ENCODE data around the gene MRAS. TPM values are rescaled to one million over a fixed set of nuclear protein-coding genes. Genes with fewer than 3 reads are reported as not detected.
A peak's percentile ranks its signal among the peaks of the same experiment; 100 is the strongest.
"Not testable (repeated sequence)": the region's sequence is repeated elsewhere in the genome, so short reads cannot be mapped to it uniquely, and the experiment has no call there.

MRAS gene
- total RNA-seq, 1 donor from 2014 or later: 6.8 TPM

DNA sequence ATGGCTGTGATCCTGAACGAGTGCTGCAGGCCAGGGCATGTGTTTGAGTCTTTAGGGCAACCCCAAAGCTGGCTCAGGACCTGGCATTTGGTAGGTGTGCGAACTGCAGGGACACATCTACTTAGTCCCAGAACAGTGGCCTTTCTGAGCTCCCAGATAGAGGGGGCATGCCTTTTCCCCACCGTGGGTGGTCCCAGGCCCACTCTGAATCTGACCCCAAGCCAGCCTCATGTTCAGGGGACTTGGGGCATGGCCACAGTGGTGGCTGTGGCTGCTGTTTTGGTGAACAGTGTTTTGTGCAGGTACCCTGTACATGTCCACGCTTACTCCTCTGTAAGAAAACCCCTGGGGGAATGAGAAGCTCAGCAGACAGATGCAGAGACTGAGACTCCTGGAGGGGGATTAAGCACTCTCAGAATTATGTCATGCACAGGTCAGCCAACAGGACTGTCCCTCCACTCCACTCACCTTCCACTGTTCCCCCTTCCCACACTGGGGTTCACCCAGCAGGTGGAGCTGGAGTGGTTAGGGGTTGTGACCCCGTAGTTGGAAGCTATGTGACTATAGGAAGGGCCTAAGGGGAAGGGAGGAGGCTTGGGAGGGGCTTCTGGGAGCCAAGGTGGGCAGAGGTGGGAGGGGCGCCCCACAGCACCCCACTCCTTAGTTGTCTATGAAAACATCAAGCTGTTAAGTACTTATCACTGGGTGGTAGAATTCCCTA lies 102.5 kb downstream of the MRAS start:
- DNase-seq: no peak

GRCh38 chr3:138451595-138452162 lies 103.3 kb downstream of the MRAS start:
- no peak for DNase-seq

DNA sequence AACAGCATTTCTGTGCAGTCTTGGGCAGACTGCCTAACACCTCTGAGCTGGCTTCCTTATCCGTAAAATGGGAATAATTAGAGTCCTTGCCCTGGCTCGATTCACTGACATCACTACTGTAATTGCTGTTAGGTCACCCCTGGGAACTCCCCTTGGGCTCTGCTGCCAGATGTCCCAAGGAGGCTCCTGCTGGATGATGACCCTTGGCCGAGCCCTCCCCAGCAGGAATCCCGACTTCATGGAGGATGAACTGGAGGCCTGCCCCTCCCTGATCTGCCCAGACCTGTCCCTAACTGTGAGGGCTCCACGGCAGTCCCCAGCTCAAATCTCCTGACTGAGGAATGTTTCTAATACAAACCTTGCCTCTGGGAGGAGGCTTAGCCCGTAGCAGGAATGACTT lies 104.1 kb downstream of the MRAS start:
- DNase-seq: peak; percentile 10

GRCh38 chr3:138453940-138454339 lies 105.6 kb downstream of the MRAS start:
- not testable (repeated sequence) for DNase-seq

Other genes with a start within 250 kb of the MRAS start
- gene DZIP1L, start 233.0 kb upstream of the MRAS start, total RNA-seq: 2.4 and 4.6 TPM in 2 replicates
- not detected in 2 replicates for gene A4GNT, start 216.2 kb upstream of the MRAS start, total RNA-seq
- 16.0 and 18.5 TPM in 2 replicates for gene DBR1, start 173.7 kb upstream of the MRAS start, total RNA-seq
- 54.5 and 59.6 TPM in 2 replicates for gene ARMC8, start 161.3 kb upstream of the MRAS start, total RNA-seq
- gene NME9, start 18.7 kb upstream of the MRAS start, total RNA-seq: not detected in 2 replicates
- gene ESYT3, start 86.0 kb downstream of the MRAS start, total RNA-seq: not detected in 2 replicates
- 16.9 and 18.0 TPM in 2 replicates for gene CEP70, start 245.7 kb downstream of the MRAS start, total RNA-seq

Measured in dermis blood vessel endothelial cell (primary cell).